CD4-positive, CD25-positive, alpha-beta regulatory T cell (primary cell): ENCODE measurements around the gene OSM. TPM values are rescaled to one million over a fixed set of nuclear protein-coding genes. Genes with fewer than 3 reads are reported as not detected.

Experiments
- ATAC-seq, 2 donors: fragments of 150-1000 bp; cut with Tn5 transposase; one replicate each; pipeline ENCODE4 v1.10.0; 2021; ENCODE audit warnings: low read depth in 2 of 2, moderate number of reproducible peaks in 2 of 2, moderate library complexity in 1 of 2
- DNase-seq, 3 donors: peaks; one replicate each; pipeline versions ENCODE4 v3.0.0 to v3.0.0-alpha.2; 2012 to 2022; ENCODE audit warnings: mixed read lengths in 1 of 3
- H3K27ac ChIP-seq: one replicate; pipeline ENCODE4 v1.7.0; 2013; ENCODE audit warnings: mild to moderate bottlenecking, low read length; ENCODE audit not compliant: insufficient read depth, poor library complexity, severe bottlenecking
- H3K27me3 ChIP-seq: one replicate; pipeline ENCODE4 v1.7.0; 2013; ENCODE audit warnings: low read length; ENCODE audit not compliant: control insufficient read depth, insufficient read depth
- H3K36me3 ChIP-seq: one replicate; pipeline ENCODE4 v1.7.0; 2013; ENCODE audit warnings: mild to moderate bottlenecking, low read length, moderate library complexity; ENCODE audit not compliant: control insufficient read depth, insufficient read depth
- H3K4me1 ChIP-seq: 2 replicates; pipeline ENCODE4 v1.7.0; 2013; ENCODE audit warnings: mild to moderate bottlenecking, low read length; ENCODE audit not compliant: insufficient read depth, control insufficient read depth, poor library complexity, severe bottlenecking
- H3K4me3 ChIP-seq: one replicate; pipeline ENCODE4 v1.7.0; 2013; ENCODE audit warnings: low read depth, mild to moderate bottlenecking, low read length, moderate library complexity
- H3K9me3 ChIP-seq, 2 experiments: 1 replicate in 1 of 2; 2 replicates in 1 of 2; pipeline ENCODE4 v1.7.0; 2013; ENCODE audit warnings: low read length in 2 of 2, mild to moderate bottlenecking in 1 of 2, moderate library complexity in 1 of 2; ENCODE audit not compliant: control insufficient read depth in 2 of 2
- H3K27ac Mint-ChIP-seq, 3 donors: one replicate each; pipeline ENCODE4 v1.8.0; 2020 to 2022; ENCODE audit warnings: mild to moderate bottlenecking in 3 of 3, mixed read lengths in 3 of 3, moderate library complexity in 2 of 3
- H3K27me3 Mint-ChIP-seq: one replicate; pipeline ENCODE4 v1.8.0; 2022; ENCODE audit warnings: mild to moderate bottlenecking, mixed read lengths
- H3K36me3 Mint-ChIP-seq: one replicate; pipeline ENCODE4 v1.8.0; 2020; ENCODE audit warnings: mixed read lengths
- H3K4me1 Mint-ChIP-seq, 4 donors: one replicate each; pipeline ENCODE4 v1.8.0; 2020 to 2022; ENCODE audit warnings: mixed read lengths in 4 of 4, mild to moderate bottlenecking in 1 of 4
- H3K4me3 Mint-ChIP-seq, 4 donors: one replicate each; pipeline ENCODE4 v1.8.0; 2020 to 2022; ENCODE audit warnings: mild to moderate bottlenecking in 4 of 4, mixed read lengths in 4 of 4, moderate library complexity in 3 of 4
- H3K9me3 Mint-ChIP-seq, 7 donors: one replicate each; pipeline ENCODE4 v1.8.0; 2020 to 2022; ENCODE audit warnings: mixed read lengths in 7 of 7, mild to moderate bottlenecking in 3 of 7, moderate library complexity in 2 of 7
- polyA plus RNA-seq, 4 donors: library from polyadenylated mRNA; unstranded; fragments of 300-500 nt; fragmentation: Illumina TruSeq; gene quantifications; one replicate each; pipeline ENCODE4 v1.2.3, GENCODE V29; 2021
- total RNA-seq: library from RNA; stranded (reverse); gene quantifications from one replicate; pipeline ENCODE4 v1.2.3, GENCODE V29; 2022

Gene OSM
- total and polyA plus RNA-seq, 5 donors from 2014 or later = 2.4 to 24.0 (median 6.9) TPM

DNA sequence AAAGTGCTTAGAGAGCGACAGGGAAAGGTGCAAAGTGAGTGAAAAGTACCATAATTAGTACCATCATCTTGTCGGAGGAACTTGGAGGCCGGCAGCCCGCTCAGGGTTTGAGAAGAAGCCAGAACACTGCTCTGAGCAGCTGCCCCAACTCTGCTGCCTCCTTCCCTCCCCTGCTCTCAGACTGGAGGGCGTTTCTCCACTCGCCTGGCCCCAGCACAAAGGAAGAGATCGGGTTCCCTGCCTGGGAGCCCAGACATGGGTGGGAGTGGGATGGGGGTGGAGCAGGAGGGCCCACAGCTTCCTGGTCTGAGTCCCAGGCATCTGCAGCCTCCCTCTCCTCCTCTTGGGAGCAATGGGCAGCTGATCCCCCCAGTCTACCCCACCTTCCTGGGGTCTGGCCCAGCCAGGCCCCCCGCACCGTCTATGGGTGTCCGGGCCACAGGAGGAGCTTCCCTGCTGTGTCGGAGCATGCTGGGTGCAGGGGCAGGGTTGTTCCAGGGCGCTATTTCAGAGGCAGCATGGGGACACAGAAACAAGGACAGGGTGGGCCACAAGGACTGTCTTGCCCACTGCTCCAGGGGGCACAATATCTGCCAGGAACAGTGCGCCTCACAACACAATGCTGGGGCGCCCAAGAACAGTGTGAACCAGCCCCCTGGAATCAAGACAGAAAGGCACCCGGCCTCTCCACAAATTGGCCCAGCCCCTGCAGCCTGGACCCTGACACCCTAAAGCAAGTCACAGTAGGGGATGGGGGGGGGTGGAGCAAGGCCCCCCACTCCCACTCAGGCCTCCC is 24.9 kb downstream of the OSM start:
- DNase-seq (no peak), ATAC-seq (no peak)
- H3K27me3 Mint-ChIP-seq = peaks cover 5% of the 10 kb centered on the region
- no peaks in the 10 kb centered on the region for H3K9me3 ChIP-seq
- no peak overlapping the region for H3K27ac Mint-ChIP-seq
- H3K27ac ChIP-seq = no peak overlapping the region
- no peak overlapping the region for H3K4me3 ChIP-seq
- no peaks in the 10 kb centered on the region for H3K9me3 Mint-ChIP-seq
- peaks cover 19% of the 10 kb centered on the region for H3K4me1 ChIP-seq
- no peaks in the 10 kb centered on the region for H3K36me3 ChIP-seq
- H3K4me3 Mint-ChIP-seq = no peak overlapping the region
- H3K36me3 Mint-ChIP-seq = no peaks in the 10 kb centered on the region
- peaks cover 0 to 26% (median 13%) of the 10 kb centered on the region in 4 donors for H3K4me1 Mint-ChIP-seq
- no peaks in the 10 kb centered on the region for H3K27me3 ChIP-seq

- H3K36me3 ChIP-seq = no peaks in the 10 kb centered on the region
- H3K4me3 ChIP-seq = no peak overlapping the region
- Mint-ChIP-seq H3K27ac (peak overlapping the region in 1 of 3 donors; percentile 63), H3K4me3 (no peak overlapping the region), H3K36me3 (no peaks in the 10 kb centered on the region), H3K27me3 (peaks cover 5% of the 10 kb centered on the region), H3K9me3 (no peaks in the 10 kb centered on the region), H3K4me1 (peaks cover 0 to 16% (median 10%) of the 10 kb centered on the region in 4 donors)
- peaks cover 9% of the 10 kb centered on the region for H3K4me1 ChIP-seq
- no peaks in the 10 kb centered on the region for H3K27me3 ChIP-seq
- no peak overlapping the region for H3K27ac ChIP-seq
- no peak for DNase-seq
- no peak for ATAC-seq
- no peaks in the 10 kb centered on the region for H3K9me3 ChIP-seq
Measured at GRCh38 chr22:30240541-30241417, 25.9 kb downstream of the OSM start.

DNA sequence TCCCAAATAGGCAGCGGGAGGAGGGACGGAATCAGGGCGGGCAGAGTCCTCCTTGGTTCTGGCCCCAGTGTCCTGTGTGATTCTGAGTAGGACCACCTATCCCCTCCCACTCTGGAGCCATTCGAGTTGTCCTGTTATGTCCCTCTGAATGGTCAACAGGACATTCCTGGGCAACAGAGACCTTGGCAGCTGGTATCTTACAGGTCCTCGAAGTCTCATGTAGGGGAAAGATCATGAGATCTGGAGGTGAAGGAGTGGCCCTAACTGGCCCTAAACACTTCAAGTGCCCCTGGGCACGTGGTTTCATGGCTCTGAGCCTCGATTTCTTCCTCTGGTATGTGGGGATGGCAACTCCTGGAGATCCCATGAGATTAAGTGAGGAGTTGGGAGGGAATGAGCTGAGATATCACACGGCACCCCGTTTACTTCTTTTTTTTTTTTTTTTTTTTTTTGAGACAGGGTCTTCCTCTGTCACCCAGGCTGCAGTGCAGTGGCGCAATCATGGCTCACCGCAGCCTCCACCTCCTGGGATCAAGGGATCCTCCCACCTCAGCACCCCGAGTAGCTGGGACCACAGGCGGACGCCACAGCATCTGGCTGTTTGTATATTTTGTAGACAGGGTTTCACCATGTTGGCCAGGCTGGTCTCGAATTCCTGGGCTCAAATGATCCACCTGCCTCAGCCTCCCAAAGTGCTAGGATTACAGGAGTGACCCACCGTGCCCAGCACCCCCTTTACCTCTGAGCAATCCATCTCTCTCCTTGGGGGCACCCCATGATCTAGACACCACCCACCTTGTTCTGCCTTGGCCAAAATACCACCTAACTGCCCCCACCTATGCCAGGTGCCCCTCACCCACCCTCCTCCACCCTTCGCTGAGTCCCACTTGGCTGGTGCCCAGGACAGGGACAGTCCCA is 26.9 kb downstream of the OSM start:
- ATAC-seq = no peak
- H3K4me1 Mint-ChIP-seq = peaks cover 0 to 8% (median 5%) of the 10 kb centered on the region in 4 donors
- Histone ChIP-seq H3K4me3 (no peak overlapping the region), H3K9me3 (no peaks in the 10 kb centered on the region), H3K27me3 (no peaks in the 10 kb centered on the region), H3K36me3 (no peaks in the 10 kb centered on the region), H3K4me1 (peaks cover 2% of the 10 kb centered on the region), H3K27ac (no peak overlapping the region)
- H3K27ac Mint-ChIP-seq = no peak overlapping the region
- no peaks in the 10 kb centered on the region for H3K9me3 Mint-ChIP-seq
- H3K36me3 Mint-ChIP-seq = no peaks in the 10 kb centered on the region
- peaks cover 4% of the 10 kb centered on the region for H3K27me3 Mint-ChIP-seq
- no peak for DNase-seq
- no peak overlapping the region for H3K4me3 Mint-ChIP-seq

DNA sequence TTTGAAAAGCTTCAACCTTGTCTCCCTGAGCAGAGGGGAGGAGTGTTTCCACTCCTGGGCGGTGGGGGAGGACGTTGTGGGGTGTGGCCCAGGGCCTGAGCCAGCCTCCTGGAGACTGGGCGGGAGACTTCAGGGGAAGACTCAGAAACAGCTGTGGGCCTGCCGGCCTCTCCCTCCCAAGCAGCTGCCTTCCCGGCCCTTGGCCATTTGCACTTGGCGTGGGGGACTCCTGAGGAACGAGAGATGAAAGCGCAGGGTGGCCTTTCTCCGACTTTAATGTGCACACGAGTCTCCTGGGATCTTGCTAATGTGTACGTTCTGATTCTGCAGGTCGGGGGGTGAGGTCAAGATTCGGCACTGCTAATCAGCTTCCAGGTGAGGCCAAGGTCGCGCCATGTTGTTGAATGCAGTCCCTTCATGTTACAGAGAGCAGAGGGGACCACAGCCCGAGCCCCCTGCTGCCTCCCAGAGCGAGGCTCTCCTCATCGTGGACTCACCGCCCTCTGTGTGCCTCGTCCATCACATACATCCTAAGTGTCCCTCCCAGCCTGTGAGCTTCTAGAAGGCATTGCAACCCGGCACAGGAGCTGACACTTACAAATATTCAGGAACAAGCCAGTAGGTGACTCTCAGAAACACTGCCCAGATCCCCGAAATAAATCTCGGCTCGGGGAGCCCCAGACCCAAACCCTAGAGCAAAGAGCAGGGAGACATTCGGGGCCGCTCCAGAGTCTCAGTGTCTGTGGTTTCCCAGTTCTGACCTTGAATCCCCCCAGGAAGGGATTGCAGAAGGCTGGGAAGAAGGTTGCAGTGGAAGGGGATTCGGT is 27.8 kb downstream of the OSM start:
- Histone ChIP-seq H3K36me3 (no peaks in the 10 kb centered on the region), H3K4me3 (no peak overlapping the region), H3K9me3 (no peaks in the 10 kb centered on the region), H3K27ac (no peak overlapping the region), H3K27me3 (no peaks in the 10 kb centered on the region), H3K4me1 (no peaks in the 10 kb centered on the region)
- ATAC-seq (no peak), DNase-seq (no peak)
- Mint-ChIP-seq H3K27ac (no peak overlapping the region), H3K4me1 (peaks cover 0 to 2% (median 0%) of the 10 kb centered on the region in 4 donors), H3K36me3 (no peaks in the 10 kb centered on the region), H3K9me3 (no peaks in the 10 kb centered on the region), H3K27me3 (no peaks in the 10 kb centered on the region), H3K4me3 (no peak overlapping the region)

GRCh38 chr22:30238136-30238535 is 28.5 kb downstream of the OSM start:
- Mint-ChIP-seq H3K4me1 (peaks cover 0 to 2% (median 0%) of the 10 kb centered on the region in 4 donors), H3K36me3 (no peaks in the 10 kb centered on the region), H3K27me3 (no peaks in the 10 kb centered on the region), H3K4me3 (no peak overlapping the region), H3K27ac (no peak overlapping the region), H3K9me3 (no peaks in the 10 kb centered on the region)
- Histone ChIP-seq H3K27me3 (no peaks in the 10 kb centered on the region), H3K27ac (no peak overlapping the region), H3K4me3 (no peak overlapping the region), H3K36me3 (no peaks in the 10 kb centered on the region), H3K9me3 (no peaks in the 10 kb centered on the region), H3K4me1 (no peaks in the 10 kb centered on the region)
- ATAC-seq (no peak), DNase-seq (no peak)

GRCh38 chr22:30236875-30237274 is 29.8 kb downstream of the OSM start:
- Mint-ChIP-seq H3K27ac (no peak overlapping the region), H3K9me3 (no peaks in the 10 kb centered on the region), H3K27me3 (no peaks in the 10 kb centered on the region), H3K4me1 (no peaks in the 10 kb centered on the region), H3K4me3 (no peak overlapping the region), H3K36me3 (no peaks in the 10 kb centered on the region)
- ATAC-seq (no peak), DNase-seq (no peak)
- no peak overlapping the region for H3K27ac ChIP-seq
- H3K27me3 ChIP-seq = no peaks in the 10 kb centered on the region
- no peaks in the 10 kb centered on the region for H3K9me3 ChIP-seq
- no peaks in the 10 kb centered on the region for H3K36me3 ChIP-seq
- H3K4me3 ChIP-seq = no peak overlapping the region
- H3K4me1 ChIP-seq = no peaks in the 10 kb centered on the region
